ENCODE data around the gene SLC25A23.

SLC25A23 gene

DNA sequence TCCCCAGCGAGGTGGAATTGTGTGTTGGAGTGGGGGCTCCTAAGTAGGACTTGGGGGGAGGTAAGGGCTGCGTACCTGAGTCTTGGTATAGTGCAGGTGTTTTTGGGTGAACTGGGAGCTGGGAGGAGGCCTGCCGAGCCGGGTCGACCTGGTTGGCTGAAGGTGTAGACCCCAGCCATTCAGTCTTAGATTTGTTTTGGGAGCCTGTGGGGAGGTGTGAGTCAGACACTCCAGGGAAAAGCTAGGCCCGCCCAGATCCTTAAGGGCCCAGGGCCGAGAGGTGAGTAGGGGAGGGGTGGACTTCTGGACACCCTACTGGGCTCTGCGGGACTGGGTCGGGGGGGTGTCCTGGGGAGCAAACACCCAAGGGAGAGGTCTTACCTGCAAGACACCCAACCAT is 5.4 kb upstream of the SLC25A23 start:
- Histone ChIP-seq H3K9me3 (ENCODE audit: control insufficient read depth, low read length) (no peaks in the 10 kb centered on the region), H3K4me3 (ENCODE audit: low read depth, low read length) (peak overlapping the region; percentile 93)

GRCh38 chr19:6464070-6464873 is 4.7 kb upstream of the SLC25A23 start, which contains the start of gene CRB3:
TSS of gene CRB3 (plus strand) at chr19:6464271. CDS start at chr19:6464702, 431 bp downstream.
- peaks cover 2% of the 10 kb centered on the region for H3K4me1 ChIP-seq
- H3K27me3 ChIP-seq (ENCODE audit: control insufficient read depth, insufficient read depth, low read length): no peaks in the 10 kb centered on the region
- peak within 1 kb of the TSS; percentile 60 for H3K27ac ChIP-seq
- no peaks in the 10 kb centered on the region for H3K36me3 ChIP-seq (ENCODE audit: control insufficient read depth, insufficient read depth, low read length)
- H3K4me3 ChIP-seq (ENCODE audit: low read depth, low read length): peak within 1 kb of the TSS; percentile 93
- peak within 1 kb of the TSS; percentile 91 for H3K4me2 ChIP-seq (ENCODE audit: low read length)
- H3K79me2 ChIP-seq: no peaks in the 10 kb centered on the region
- H3K9me3 ChIP-seq (ENCODE audit: control insufficient read depth, low read length): no peaks in the 10 kb centered on the region
- TF ChIP-seq, protein P1, sequence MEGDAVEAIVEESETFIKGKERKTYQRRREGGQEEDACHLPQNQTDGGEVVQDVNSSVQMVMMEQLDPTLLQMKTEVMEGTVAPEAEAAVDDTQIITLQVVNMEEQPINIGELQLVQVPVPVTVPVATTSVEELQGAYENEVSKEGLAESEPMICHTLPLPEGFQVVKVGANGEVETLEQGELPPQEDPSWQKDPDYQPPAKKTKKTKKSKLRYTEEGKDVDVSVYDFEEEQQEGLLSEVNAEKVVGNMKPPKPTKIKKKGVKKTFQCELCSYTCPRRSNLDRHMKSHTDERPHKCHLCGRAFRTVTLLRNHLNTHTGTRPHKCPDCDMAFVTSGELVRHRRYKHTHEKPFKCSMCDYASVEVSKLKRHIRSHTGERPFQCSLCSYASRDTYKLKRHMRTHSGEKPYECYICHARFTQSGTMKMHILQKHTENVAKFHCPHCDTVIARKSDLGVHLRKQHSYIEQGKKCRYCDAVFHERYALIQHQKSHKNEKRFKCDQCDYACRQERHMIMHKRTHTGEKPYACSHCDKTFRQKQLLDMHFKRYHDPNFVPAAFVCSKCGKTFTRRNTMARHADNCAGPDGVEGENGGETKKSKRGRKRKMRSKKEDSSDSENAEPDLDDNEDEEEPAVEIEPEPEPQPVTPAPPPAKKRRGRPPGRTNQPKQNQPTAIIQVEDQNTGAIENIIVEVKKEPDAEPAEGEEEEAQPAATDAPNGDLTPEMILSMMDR (IDR thresholded peaks at IDR 0.05): no peak
- H2AFZ ChIP-seq: peak within 1 kb of the TSS; percentile 93
- peak within 1 kb of the TSS; percentile 82 for H3K9ac ChIP-seq

More for the DNA sequence above, 5.4 kb upstream of the SLC25A23 start:
- TF ChIP-seq, protein P1 (IDR thresholded peaks at IDR 0.05): no peak
- peaks cover 2% of the 10 kb centered on the region for H3K4me1 ChIP-seq
- H3K27ac ChIP-seq: no peak overlapping the region
- peak overlapping the region; percentile 93 for H2AFZ ChIP-seq
- peak overlapping the region; percentile 82 for H3K9ac ChIP-seq
- no peaks in the 10 kb centered on the region for H3K27me3 ChIP-seq (ENCODE audit: control insufficient read depth, insufficient read depth, low read length)
- peak overlapping the region; percentile 91 for H3K4me2 ChIP-seq (ENCODE audit: low read length)
- H3K36me3 ChIP-seq (ENCODE audit: control insufficient read depth, insufficient read depth, low read length): no peaks in the 10 kb centered on the region
- H3K79me2 ChIP-seq: no peaks in the 10 kb centered on the region

GRCh38 chr19:6460099-6460884 is 700 bp upstream of the SLC25A23 start:
- Histone ChIP-seq H2AFZ (peak overlapping the region; percentile 89), H3K9ac (no peak overlapping the region), H3K27ac (peak overlapping the region; percentile 69), H3K36me3 (ENCODE audit: control insufficient read depth, insufficient read depth, low read length) (no peaks in the 10 kb centered on the region), H3K79me2 (no peaks in the 10 kb centered on the region), H3K4me3 (ENCODE audit: low read depth, low read length) (peak overlapping the region; percentile 72), H3K4me1 (peaks cover 10% of the 10 kb centered on the region), H3K27me3 (ENCODE audit: control insufficient read depth, insufficient read depth, low read length) (no peaks in the 10 kb centered on the region), H3K4me2 (ENCODE audit: low read length) (peak overlapping the region; percentile 93), H3K9me3 (ENCODE audit: control insufficient read depth, low read length) (no peaks in the 10 kb centered on the region)
- TF ChIP-seq, protein P1 (IDR thresholded peaks at IDR 0.05): peak; percentile 82

DNA sequence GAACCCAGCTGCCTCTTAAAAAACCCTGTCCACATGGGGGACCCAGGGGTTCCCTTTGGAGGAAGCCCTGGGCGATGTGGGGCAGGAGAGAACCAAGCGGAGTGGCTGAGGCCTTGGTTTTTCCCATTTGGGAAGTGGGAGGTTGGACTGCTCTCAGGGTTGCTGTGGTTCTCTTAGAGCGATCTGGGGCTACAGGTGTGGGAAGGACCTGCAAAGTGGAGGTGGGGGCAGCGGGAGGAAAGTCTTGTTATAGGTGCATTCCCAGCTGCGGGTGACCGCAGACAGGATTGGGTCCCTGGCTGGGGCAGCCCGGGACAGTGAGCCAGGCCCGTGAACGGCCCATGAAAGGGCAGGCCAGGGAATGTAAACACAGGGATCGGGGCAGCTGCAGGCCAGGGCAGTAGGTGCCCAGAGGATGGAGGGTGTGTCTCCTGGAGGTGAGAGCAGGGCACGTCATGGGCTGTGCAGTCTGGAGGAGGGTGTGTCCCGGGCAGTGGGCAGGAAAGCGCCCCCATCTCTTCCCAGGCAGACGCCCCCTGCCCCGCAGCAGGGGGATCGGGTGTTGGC is 814 bp downstream of the SLC25A23 start:
- H3K79me2 ChIP-seq: no peaks in the 10 kb centered on the region
- peak overlapping the region; percentile 72 for H3K4me3 ChIP-seq (ENCODE audit: low read depth, low read length)
- H3K27me3 ChIP-seq (ENCODE audit: control insufficient read depth, insufficient read depth, low read length): no peaks in the 10 kb centered on the region
- H3K4me2 ChIP-seq (ENCODE audit: low read length): peak overlapping the region; percentile 93
- peak overlapping the region; percentile 11 for H3K27ac ChIP-seq
- TF ChIP-seq, protein P1 (IDR thresholded peaks at IDR 0.05): no peak
- peaks cover 8% of the 10 kb centered on the region for H3K4me1 ChIP-seq
- no peaks in the 10 kb centered on the region for H3K9me3 ChIP-seq (ENCODE audit: control insufficient read depth, low read length)
- H2AFZ ChIP-seq: peak overlapping the region; percentile 89
- no peak overlapping the region for H3K9ac ChIP-seq
- H3K36me3 ChIP-seq (ENCODE audit: control insufficient read depth, insufficient read depth, low read length): no peaks in the 10 kb centered on the region

Measured in parathyroid adenoma (tissue), 2 donors.